ENCODE data around the gene AFG1L. TPM values are rescaled to one million over a fixed set of nuclear protein-coding genes. Genes with fewer than 3 reads are reported as not detected.
"Not testable (repeated sequence)": the region's sequence is repeated elsewhere in the genome, so short reads cannot be mapped to it uniquely, and the experiment has no call there.

The AFG1L gene
- total and polyA plus RNA-seq, 7 experiments from 2014 or later: 3.5 to 9.2 (median 6.5) TPM

GRCh38 chr6:108285381-108285780 is 9.5 kb upstream of the AFG1L start:
- POLR2A ChIA-PET: no interaction called here
- ATAC-seq (no peak), DNase-seq (no peak)
- Mint-ChIP-seq H3K27ac (no peak overlapping the region), H3K36me3 (peaks cover 0 to 1% (median 0%) of the 10 kb centered on the region in 5 donors), H3K9me3 (no peaks in the 10 kb centered on the region), H3K27me3 (peaks cover 0 to 11% (median 0%) of the 10 kb centered on the region in 5 donors), H3K4me3 (no peak overlapping the region), H3K4me1 (peaks cover 0 to 26% (median 0%) of the 10 kb centered on the region in 7 donors)
- H3K27me3 ChIP-seq (ENCODE audit: control insufficient read depth in 2 of 2, insufficient read depth in 2 of 2, low read length in 2 of 2): no peaks in the 10 kb centered on the region
- CTCF ChIA-PET: no interaction called here
- no peak overlapping the region for H3K27ac ChIP-seq (ENCODE audit: low read depth, low read length)
- H3K9me3 ChIP-seq (ENCODE audit: control insufficient read depth in 2 of 3, low read length in 3 of 3): no peaks in the 10 kb centered on the region
- intact Hi-C loops (cut with micrococcal nuclease): no loop called here
- H3K4me3 ChIP-seq (ENCODE audit: low read length): no peak overlapping the region
- H3K36me3 ChIP-seq (ENCODE audit: control insufficient read depth in 2 of 3, insufficient read depth in 3 of 3, low read length in 3 of 3): no peaks in the 10 kb centered on the region
- H3K4me1 ChIP-seq (ENCODE audit: control insufficient read depth in 2 of 2, insufficient read depth in 2 of 2, low read length in 2 of 2): no peaks in the 10 kb centered on the region

GRCh38 chr6:108286366-108286765 is 8.5 kb upstream of the AFG1L start:
- no peak for DNase-seq
- no peaks in the 10 kb centered on the region for H3K4me1 ChIP-seq (ENCODE audit: control insufficient read depth in 2 of 2, insufficient read depth in 2 of 2, low read length in 2 of 2)
- CTCF ChIA-PET: no interaction called here

GRCh38 chr6:108287373-108287772 is 7.5 kb upstream of the AFG1L start:
- intact Hi-C loops (cut with micrococcal nuclease): no loop called here
- Histone ChIP-seq H3K9me3 (ENCODE audit: control insufficient read depth in 2 of 3, low read length in 3 of 3) (no peaks in the 10 kb centered on the region), H3K27me3 (ENCODE audit: control insufficient read depth in 2 of 2, insufficient read depth in 2 of 2, low read length in 2 of 2) (no peaks in the 10 kb centered on the region), H3K27ac (ENCODE audit: low read depth, low read length) (no peak overlapping the region), H3K4me1 (ENCODE audit: control insufficient read depth in 2 of 2, insufficient read depth in 2 of 2, low read length in 2 of 2) (no peaks in the 10 kb centered on the region), H3K36me3 (ENCODE audit: control insufficient read depth in 2 of 3, insufficient read depth in 3 of 3, low read length in 3 of 3) (no peaks in the 10 kb centered on the region), H3K4me3 (ENCODE audit: low read length) (no peak overlapping the region)
- peaks cover 0 to 9% (median 0%) of the 10 kb centered on the region in 5 donors for H3K27me3 Mint-ChIP-seq
- ChIA-PET CTCF (no interaction called here), POLR2A (no interaction called here)
- no peak overlapping the region for H3K27ac Mint-ChIP-seq
- DNase-seq (no peak), ATAC-seq (no peak)
- no peaks in the 10 kb centered on the region for H3K9me3 Mint-ChIP-seq
- peaks cover 0 to 26% (median 4%) of the 10 kb centered on the region in 7 donors for H3K4me1 Mint-ChIP-seq
- H3K4me3 Mint-ChIP-seq: peak overlapping the region in 1 of 10 donors; percentile 16
- H3K36me3 Mint-ChIP-seq: peaks cover 0 to 3% (median 0%) of the 10 kb centered on the region in 5 donors

More at GRCh38 chr6:108286366-108286765, 8.5 kb upstream of the AFG1L start:
- Mint-ChIP-seq H3K4me3 (no peak overlapping the region), H3K9me3 (no peaks in the 10 kb centered on the region), H3K4me1 (peaks cover 0 to 26% (median 0%) of the 10 kb centered on the region in 7 donors), H3K27me3 (peaks cover 0 to 9% (median 0%) of the 10 kb centered on the region in 5 donors), H3K36me3 (peaks cover 0 to 1% (median 0%) of the 10 kb centered on the region in 5 donors), H3K27ac (no peak overlapping the region)
- H3K4me3 ChIP-seq (ENCODE audit: low read length): no peak overlapping the region
- no peaks in the 10 kb centered on the region for H3K27me3 ChIP-seq (ENCODE audit: control insufficient read depth in 2 of 2, insufficient read depth in 2 of 2, low read length in 2 of 2)
- POLR2A ChIA-PET: interaction anchor here (0.6 kb wide), 1 partner anchor 1411 kb away, joined by 3 read pairs; no protein-coding TSS in a partner anchor
- no peak overlapping the region for H3K27ac ChIP-seq (ENCODE audit: low read depth, low read length)
- no peaks in the 10 kb centered on the region for H3K9me3 ChIP-seq (ENCODE audit: control insufficient read depth in 2 of 3, low read length in 3 of 3)
- H3K36me3 ChIP-seq (ENCODE audit: control insufficient read depth in 2 of 3, insufficient read depth in 3 of 3, low read length in 3 of 3): no peaks in the 10 kb centered on the region
- intact Hi-C loops (cut with micrococcal nuclease): no loop called here
- ATAC-seq: no peak

GRCh38 chr6:108288742-108289141 is 6.1 kb upstream of the AFG1L start:
- Histone ChIP-seq H3K4me3 (ENCODE audit: low read length) (no peak overlapping the region), H3K27me3 (ENCODE audit: control insufficient read depth in 2 of 2, insufficient read depth in 2 of 2, low read length in 2 of 2) (no peaks in the 10 kb centered on the region), H3K9me3 (ENCODE audit: control insufficient read depth in 2 of 3, low read length in 3 of 3) (no peaks in the 10 kb centered on the region), H3K36me3 (ENCODE audit: control insufficient read depth in 2 of 3, insufficient read depth in 3 of 3, low read length in 3 of 3) (no peaks in the 10 kb centered on the region), H3K27ac (ENCODE audit: low read depth, low read length) (no peak overlapping the region), H3K4me1 (ENCODE audit: control insufficient read depth in 2 of 2, insufficient read depth in 2 of 2, low read length in 2 of 2) (no peaks in the 10 kb centered on the region)
- CTCF ChIA-PET: no interaction called here
- Mint-ChIP-seq H3K4me3 (peak overlapping the region in 1 of 10 donors; percentile 2), H3K36me3 (peaks cover 0 to 3% (median 0%) of the 10 kb centered on the region in 5 donors), H3K27me3 (peaks cover 0 to 7% (median 0%) of the 10 kb centered on the region in 5 donors), H3K4me1 (peaks cover 0 to 26% (median 4%) of the 10 kb centered on the region in 7 donors), H3K9me3 (no peaks in the 10 kb centered on the region), H3K27ac (peak overlapping the region in 2 of 9 donors; percentile 41 to 43)
- ATAC-seq (no peak), DNase-seq (no peak)
- POLR2A ChIA-PET: interaction anchor here (0.6 kb wide), 1 partner anchor 191 kb away, joined by 4 read pairs; no protein-coding TSS in a partner anchor
- intact Hi-C loops (cut with micrococcal nuclease): no loop called here

GRCh38 chr6:108291091-108291490 is 3.8 kb upstream of the AFG1L start:
- intact Hi-C loops (cut with micrococcal nuclease): loop anchor here (10.0 kb wide), 3 partner anchors 554 to 1884 kb away; partner anchors contain the start of genes ARMC2 (in 1 of the 2) and WASF1 (in 1 of the 2)
- H3K4me3 Mint-ChIP-seq: no peak overlapping the region
- H3K9me3 Mint-ChIP-seq: no peaks in the 10 kb centered on the region
- peaks cover 10 to 13% of the 10 kb centered on the region in 2 donors for H3K4me1 ChIP-seq (ENCODE audit: control insufficient read depth in 2 of 2, insufficient read depth in 2 of 2, low read length in 2 of 2)
- CTCF ChIA-PET: no interaction called here
- H3K36me3 ChIP-seq (ENCODE audit: control insufficient read depth in 2 of 3, insufficient read depth in 3 of 3, low read length in 3 of 3): peaks cover 0 to 7% (median 0%) of the 10 kb centered on the region in 3 experiments
- H3K27ac Mint-ChIP-seq: no peak overlapping the region
- POLR2A ChIA-PET: no interaction called here
- peaks cover 0 to 5% (median 0%) of the 10 kb centered on the region in 5 donors for H3K27me3 Mint-ChIP-seq
- H3K27ac ChIP-seq (ENCODE audit: low read depth, low read length): no peak overlapping the region
- no peaks in the 10 kb centered on the region for H3K9me3 ChIP-seq (ENCODE audit: control insufficient read depth in 2 of 3, low read length in 3 of 3)
- ATAC-seq (no peak), DNase-seq (no peak)
- no peak overlapping the region for H3K4me3 ChIP-seq (ENCODE audit: low read length)
- no peaks in the 10 kb centered on the region for H3K27me3 ChIP-seq (ENCODE audit: control insufficient read depth in 2 of 2, insufficient read depth in 2 of 2, low read length in 2 of 2)
- peaks cover 0 to 7% (median 0%) of the 10 kb centered on the region in 5 donors for H3K36me3 Mint-ChIP-seq
- H3K4me1 Mint-ChIP-seq: peaks cover 5 to 40% (median 21%) of the 10 kb centered on the region in 7 donors

GRCh38 chr6:108292561-108292960 is 2.3 kb upstream of the AFG1L start:
- H3K27ac ChIP-seq (ENCODE audit: low read depth, low read length); H3K27me3 ChIP-seq (ENCODE audit: control insufficient read depth in 2 of 2, insufficient read depth in 2 of 2, low read length in 2 of 2); DNase-seq; ATAC-seq; H3K36me3 ChIP-seq (ENCODE audit: control insufficient read depth in 2 of 3, insufficient read depth in 3 of 3, low read length in 3 of 3); H3K27me3 Mint-ChIP-seq; H3K9me3 ChIP-seq (ENCODE audit: control insufficient read depth in 2 of 3, low read length in 3 of 3); CTCF ChIA-PET; H3K9me3 Mint-ChIP-seq; H3K4me3 ChIP-seq (ENCODE audit: low read length); H3K36me3 Mint-ChIP-seq; POLR2A ChIA-PET: not testable (repeated sequence)
- peaks cover 10 to 13% of the 10 kb centered on the region in 2 donors for H3K4me1 ChIP-seq (ENCODE audit: control insufficient read depth in 2 of 2, insufficient read depth in 2 of 2, low read length in 2 of 2)
- intact Hi-C loops (cut with micrococcal nuclease): loop anchor here (10.0 kb wide), 3 partner anchors 552 to 1882 kb away; partner anchors contain the start of genes ARMC2 (in 1 of the 2) and WASF1 (in 1 of the 2)
- Mint-ChIP-seq H3K4me1 (peaks cover 5 to 29% (median 24%) of the 10 kb centered on the region in 7 donors), H3K4me3 (peak overlapping the region in 1 of 10 donors; percentile 17), H3K27ac (peak overlapping the region in 3 of 9 donors; percentile 2 to 74 (median 54))

Measured in naive thymus-derived CD4-positive, alpha-beta T cell (primary cell).